Stimulated activated CD4-positive, alpha-beta T cell treated with anti-CD3 and anti-CD28 coated beads, Interleukin-2, amount 100 ng/mL, for 48 hours (primary cell): Measurements from ENCODE around the gene INPPL1.
"Not testable (repeated sequence)": the region's sequence is repeated elsewhere in the genome, so short reads cannot be mapped to it uniquely, and the experiment has no call there.

Experiments
- DNase-seq, 2 donors: peaks; one replicate each; pipeline ENCODE4 v3.0.0-alpha.2; 2020

INPPL1 gene

DNA sequence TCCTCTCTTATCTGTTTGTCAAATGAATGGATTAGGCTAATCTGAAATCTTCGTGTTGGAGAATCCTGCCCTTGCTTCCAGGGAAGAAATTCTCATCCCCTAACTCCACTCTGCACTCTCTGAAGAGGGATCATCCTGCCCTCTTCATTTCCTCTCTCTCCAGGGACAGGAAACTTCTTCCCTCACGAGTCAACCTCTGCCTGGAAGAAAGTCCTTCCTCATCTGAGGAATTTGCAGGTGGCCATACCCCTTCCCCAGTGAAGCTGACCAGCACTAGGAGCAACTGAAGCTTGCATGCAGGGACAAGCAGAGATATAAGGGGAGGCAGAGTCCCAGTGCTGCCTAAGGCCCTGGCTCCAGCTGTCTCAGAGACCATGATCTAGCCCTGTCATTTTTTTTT lies 23.0 kb downstream of the INPPL1 start:
- no peak for DNase-seq

DNA sequence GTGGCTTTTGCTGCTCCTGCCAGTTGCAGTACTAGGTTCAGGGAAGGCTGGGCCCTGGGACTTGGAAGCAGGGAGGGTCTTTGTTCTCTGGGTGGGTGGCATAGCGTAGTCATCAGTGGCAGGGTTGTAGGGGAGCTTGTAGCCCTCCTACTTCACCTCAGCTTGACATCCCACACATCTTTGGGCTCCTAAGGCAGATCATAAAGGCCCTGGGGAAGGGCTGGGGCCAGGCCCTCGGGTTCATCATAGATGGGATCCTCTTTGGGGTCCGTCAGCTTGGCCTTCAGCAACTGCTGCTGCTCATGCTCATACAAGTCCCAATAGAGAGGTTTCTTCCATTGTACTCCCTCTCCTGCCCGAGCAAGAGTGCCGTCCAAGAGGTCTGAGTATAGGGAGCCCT lies 25.4 kb downstream of the INPPL1 start:
- no peak for DNase-seq

DNA sequence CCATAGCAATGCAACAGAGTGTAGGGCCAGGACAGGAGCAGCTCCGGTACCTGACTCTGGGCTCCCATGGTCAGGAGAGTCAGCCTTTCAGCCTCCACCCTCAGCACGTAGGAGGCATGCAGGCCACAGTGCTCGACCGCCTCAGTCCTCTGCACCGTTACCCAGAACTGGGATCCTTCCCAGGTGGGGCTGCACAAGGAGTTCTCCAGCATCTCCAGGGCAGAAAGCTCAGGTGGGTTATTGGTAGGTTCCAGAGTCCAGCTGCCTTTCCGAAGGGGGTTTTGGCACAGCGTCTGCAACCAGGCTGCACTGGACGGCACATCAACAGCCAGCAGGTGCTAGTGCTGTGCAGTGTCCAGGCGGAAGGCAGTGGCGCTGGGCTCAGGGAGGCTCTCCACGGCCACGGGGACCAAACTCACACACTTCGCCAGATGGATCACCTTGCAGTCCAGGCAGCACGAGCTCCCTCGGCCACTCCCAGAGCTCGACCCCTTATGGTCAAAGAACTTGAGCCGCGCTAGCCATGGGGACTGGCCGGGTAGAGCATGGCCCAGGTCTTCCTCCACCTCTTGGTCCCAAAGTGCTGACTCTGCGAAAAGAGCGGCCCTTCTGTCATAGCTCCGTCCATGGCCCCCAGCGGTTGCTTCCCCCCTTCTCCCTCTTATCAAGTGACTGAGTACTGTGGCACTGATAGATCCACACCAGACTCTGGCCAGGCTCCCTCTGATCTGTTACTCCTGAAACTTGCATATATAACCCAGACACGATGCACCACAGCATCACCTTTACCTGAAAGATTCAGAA lies 26.3 kb downstream of the INPPL1 start:
- DNase-seq, result no peak

DNA sequence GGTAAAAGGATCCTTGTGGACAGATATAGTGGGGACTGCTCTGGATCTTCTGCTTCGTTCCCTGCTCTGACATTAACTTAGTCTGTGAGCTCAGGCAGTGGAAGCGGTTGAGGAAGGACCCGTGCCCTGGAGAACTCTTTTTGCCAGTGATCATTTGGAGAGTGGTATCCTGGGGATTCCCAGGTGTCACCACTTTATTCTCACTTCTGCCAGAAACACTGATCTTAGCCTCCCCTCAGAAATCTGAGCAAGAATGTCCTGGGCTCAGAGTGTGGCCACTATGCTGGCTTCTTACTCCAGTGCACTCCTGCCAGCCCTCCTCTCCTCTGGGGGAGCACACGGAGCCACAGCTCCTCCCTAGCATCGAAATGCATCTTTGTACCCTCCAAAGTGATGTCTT lies 27.0 kb downstream of the INPPL1 start:
- no peak for DNase-seq

DNA sequence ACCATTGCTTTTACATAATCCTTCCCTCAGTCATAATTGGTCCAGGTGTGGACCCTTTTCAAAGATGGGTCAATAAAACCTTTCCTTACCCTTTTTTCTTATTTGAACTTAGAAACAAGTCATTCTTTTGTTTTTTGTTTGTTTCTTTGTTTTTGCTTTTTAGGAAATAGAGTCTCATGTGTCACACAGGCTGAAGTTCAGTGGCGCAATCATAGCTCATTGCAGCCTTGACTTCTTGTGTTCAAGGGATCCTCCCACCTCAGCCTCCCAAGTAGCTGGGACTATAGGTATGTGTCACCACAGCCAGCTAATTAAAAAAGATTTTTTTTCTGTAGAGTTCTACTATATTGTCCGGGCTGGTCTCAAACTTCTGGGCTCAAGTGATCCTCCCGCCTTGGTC lies 28.8 kb downstream of the INPPL1 start:
- no peak for DNase-seq

DNA sequence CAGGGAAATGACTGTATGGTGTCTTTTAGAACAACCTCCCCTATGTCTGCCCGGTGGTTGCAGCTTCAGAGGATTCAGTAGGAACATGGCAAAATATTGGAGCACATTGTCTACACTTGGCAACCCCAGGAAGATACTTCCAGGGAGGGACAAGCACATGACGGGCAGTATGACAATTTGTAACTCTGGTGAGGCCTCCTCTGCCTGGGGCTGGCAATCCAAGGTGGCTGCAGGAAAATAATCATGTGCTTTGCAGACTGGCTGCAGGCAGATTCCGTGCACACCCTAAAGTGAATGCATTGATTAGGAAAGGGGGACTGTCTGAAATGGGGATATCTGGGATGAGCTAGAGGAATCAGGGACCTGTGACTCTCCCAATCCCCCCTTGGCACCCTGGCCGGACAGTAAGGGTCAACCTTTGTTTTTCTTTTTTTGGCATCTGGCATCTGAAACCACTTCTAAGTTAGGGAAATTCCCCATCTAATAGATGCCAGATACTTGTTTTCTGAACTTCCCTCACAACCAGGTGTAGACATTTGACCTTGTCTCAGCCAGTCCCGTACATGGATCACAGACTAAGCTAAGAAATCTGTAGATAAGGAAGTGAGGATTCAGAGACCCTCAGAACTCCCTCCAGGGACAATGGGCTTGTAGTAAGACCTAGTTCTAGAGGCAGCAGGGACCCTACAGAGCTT lies 29.9 kb downstream of the INPPL1 start:
- DNase-seq, result no peak

DNA sequence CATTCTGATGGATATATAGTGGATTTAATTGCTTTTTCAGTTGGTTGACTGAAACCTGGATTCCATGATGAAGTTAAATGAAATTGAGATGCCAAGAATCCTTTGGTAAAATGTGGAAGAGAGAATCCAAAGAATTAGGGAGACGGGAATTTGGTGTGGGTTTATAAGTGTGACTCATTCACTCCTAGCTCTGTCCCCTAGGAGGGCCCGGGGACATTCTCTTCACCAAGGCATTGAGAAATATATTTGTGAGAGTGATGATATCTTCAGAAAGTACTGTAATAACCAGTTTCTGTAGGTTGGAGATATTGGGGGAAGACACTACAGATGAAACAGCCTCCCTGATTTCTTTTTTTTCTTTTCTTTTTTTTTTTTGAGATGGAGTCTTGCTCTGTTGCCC lies 33.0 kb downstream of the INPPL1 start:
- no peak for DNase-seq

DNA sequence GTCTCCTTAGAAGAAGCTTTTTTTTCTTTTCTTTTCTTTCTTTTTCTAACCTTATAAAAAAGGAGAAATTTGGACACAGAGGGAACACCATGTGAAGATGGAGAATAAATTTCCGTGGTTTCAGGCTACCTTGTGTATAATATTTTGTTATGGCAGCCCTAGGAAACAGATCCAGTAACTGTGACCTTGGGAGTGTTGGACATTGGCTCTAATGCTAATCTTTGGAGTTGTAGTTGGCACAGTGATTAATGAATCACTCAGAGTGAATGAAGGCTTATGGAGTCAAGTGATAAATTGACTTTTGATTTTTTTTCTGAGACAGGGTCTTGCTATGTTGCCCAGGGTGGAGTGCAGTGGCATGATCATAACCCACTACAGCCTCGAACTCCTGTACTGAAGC lies 34.9 kb downstream of the INPPL1 start:
- no peak for DNase-seq

DNA sequence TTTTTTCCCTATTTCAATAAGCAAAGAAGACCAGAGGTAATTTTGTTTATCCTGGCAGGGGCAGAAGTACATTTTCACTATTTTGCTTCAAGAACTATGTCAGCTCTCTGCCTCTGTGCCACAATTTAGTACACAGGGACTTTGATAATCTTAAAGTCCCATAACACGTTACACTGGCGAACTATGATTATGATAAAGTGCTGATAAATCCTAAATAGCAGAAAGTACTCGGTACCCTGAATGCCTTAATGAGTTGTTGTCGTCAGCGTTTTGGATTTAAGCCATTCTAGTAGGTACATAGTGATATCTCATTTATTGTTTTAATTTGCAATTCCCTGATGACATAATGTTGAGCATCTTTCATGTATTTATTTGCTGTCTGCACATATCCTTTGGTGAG lies 36.0 kb downstream of the INPPL1 start:
- DNase-seq, result no peak

DNA sequence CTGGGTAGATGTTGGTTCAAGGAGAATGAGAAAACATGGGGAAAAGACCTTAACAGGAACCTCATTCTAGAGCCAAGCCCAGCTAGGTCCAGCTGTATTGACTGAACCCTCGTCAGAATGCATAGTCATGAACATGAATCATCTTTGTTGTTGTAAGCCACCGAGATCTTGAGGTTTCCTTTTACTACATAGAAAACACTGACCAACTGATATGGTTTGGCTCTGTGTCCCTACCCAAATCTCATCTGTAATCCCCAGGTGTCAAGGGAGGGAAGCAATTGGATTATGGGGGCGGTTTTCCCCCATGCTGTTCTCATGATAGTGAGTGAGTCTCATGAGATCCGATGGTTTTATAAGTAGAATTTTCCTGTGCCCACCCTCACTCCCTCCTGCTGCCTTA lies 38.8 kb downstream of the INPPL1 start:
- DNase-seq, result no peak

DNA sequence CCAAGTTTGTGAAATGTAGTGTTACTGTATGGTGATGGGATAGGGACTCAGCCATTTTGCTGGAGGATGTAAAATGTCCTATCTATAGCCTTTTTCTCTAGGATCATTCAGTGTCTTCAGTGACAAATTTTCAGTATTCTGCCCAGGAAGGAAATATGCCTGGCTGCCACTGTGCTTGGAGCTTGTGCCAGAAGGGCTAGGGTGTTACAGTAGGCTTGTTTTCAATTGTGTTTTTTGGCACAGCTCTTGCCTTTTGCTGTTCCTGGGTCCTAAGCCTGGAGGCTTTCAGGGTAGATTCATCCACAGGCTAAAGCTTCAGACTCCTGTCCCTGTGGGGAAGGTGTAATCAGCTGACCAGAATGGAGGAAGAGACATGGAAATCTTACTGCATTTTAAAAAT lies 41.4 kb downstream of the INPPL1 start:
- no peak for DNase-seq

DNA sequence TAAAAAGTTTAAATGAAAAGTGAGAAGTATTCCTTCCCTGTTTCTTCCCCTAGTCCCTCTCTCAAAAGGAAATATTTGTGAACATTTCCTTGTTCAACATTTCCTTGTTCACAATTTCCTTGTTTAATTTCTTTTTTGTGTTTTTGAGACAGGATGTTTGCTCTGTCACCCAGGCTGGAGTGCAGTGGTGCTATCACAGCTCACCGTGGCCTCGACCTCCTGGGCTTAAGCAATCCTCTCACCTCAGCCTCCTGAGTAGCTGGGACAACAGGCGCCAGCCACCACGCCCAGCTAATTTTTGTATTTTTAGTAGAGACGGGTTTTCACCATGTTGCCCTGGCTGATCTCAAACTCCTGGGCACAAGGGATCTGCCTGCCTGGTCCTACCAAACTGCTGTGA lies 42.4 kb downstream of the INPPL1 start:
- DNase-seq, result not testable (repeated sequence)

DNA sequence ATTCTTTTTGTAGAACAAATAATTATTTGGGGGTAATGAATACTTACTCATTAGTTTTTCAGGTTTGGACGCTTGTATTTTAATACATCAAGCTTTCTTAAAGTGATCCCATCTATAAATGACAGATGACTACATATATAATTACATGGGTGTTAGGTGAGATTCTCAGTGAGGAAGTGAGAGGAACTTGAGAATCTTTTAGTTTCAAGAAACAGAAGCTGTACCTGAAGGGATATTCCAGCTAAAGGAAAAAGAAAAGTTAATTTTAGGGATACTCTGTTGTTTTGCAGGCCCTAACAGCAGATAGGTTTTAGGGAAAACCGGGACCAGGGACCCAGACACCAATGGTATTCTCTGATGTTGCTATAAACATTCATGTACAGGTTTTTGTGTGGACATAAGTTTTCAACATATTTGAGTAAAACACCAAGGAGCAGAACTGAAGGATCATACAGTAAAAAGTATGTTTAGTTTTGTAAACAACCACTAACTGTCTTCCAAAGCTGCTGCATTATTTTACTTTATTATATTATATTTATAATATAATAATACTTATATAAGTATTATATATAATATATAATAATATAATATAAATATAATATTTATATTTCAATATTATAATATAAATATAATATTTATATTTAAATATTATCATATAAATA lies 43.5 kb downstream of the INPPL1 start:
- DNase-seq, result no peak

DNA sequence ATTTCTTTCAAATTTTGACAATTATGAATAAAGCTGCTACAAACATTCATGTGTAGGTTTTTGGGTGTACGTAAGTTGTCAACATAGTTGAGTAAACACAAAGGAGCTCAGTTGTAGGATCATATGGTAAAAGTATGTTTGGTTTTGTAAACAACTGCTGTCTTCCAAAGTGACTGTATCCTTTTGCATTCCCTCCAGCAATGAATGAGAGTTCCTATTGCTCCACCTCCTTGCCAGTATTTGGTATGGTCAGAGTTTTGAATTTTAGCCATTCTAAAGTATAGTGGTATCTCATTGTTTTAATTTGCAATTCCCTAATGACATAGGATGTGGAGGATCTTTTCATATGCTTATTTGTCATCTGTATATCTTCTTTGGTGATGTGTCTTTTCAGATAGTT lies 47.4 kb downstream of the INPPL1 start:
- no peak for DNase-seq

DNA sequence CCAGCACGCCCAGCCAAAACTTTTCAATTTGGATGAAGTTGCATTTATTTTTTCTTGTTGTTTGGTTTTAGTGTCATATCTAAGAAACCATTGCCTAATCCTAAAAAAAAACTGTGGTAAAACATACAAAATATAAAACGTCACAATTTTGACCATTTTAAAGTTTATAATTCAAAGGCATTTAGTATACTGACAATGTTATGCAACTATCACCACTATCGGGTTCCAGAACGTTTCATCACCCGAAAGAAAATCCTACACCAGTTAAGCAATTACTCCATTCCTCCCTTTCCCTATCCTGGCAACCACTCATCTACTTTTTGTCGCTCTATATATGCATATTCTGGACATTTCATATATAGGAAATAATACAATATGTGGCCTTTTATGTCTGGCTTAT lies 49.9 kb downstream of the INPPL1 start:
- DNase-seq, result no peak

DNA sequence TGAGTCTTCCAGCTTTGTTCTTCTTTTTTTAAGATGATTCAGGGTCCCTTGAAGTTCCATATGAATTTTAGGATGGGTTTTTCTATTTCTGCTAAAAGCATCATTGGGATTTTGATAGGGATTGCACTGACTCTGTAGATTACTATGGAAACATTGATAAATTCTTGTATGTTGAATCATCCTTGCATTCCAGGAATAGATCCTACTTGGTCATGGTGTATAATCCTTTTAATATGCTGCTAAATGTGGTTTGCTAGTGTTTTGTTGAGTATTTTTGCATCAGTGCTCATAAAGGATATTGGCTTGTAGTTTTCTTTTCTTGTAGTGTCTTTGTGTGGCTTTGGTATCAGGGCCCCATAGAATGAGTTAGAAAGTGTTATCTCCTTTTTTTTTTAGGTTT lies 54.3 kb downstream of the INPPL1 start:
- DNase-seq, result no peak

DNA sequence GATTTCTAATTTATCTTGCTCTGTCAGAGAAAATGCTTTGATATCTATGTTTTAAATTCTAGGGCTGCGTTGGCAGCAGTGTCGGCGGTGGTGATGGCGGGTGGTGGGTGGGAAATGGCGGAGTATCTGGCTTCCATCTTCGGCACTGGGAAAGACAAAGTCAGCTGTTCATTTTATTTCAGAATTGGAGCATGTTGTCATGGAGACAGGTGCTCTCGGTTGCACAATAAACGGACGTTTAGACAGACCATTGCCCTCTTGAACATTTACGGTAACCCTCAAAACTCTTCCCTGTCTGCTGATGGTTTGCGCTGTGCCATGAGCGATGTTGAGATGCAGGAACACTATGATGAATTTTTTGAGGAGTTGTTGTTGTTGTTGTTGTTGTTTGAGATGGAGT lies 55.5 kb downstream of the INPPL1 start:
- no peak for DNase-seq

DNA sequence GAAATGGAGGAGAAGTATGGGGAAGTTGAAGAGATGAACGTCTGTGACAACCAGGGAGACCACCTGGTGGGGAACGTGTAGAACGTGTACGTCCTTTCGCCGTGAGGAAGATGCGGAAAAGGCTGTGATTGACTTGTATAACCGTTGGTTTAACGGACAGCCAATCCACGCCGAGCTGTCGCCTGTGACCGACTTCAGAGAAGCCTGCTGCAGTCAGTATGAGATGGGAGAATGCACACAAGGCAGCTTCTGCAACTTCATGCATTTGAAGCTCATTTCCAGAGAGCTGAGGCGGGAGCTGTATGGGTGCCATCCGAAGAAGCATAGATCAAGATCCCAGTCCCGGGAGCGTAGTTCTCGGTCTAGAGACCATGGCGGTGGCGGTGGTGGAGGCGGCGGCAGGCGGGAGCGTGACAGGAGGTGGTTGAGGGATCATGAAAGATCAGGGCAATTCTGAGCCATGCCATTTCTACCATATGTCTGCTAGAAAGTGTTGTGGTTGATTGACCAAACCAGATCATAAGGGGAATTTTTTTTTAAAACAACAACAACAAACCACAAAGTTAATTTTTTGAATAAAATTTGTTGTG lies 56.3 kb downstream of the INPPL1 start:
- no peak for DNase-seq

DNA sequence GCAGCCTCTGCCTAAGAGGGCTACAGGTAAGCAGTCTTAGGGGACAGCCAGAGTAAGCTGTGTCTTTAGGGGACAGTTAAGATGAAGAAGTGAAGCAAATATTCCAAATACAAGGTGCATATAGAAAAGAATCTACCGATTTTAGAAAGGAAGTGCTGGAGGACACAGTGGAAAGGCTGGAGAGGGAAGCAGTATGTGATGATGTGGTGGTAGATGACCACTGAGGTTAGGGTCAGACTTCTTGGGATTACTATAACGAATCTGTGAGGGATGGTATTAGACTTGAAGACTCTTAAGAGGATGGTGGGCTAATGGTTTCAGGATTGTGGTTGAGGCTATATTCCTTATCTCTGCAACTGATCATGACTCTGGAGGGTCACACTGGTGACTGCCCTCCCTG lies 59.4 kb downstream of the INPPL1 start:
- DNase-seq, result no peak

DNA sequence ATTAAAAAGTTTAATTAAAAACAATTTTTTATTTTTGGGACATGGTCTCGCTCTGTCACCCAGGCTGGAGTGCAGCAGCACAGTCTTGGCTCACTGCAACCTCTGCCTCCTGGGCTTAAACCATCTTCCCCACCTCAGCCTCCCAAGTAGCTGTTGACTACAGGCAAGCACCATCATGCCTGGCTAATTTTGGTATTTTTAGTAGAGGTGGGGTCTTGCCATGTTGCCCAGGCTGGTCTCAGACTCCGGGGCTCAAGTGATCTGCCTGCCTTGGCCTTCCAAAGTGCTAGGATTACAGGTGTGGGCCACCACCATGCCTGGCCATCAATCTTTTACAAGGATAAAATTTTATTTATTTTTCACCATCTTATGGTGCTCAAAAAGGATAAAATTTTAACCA lies 62.7 kb downstream of the INPPL1 start:
- no peak for DNase-seq
